K562 (cell line): ENCODE data around the gene SV2A. TPM values are rescaled to one million over a fixed set of nuclear protein-coding genes. Genes with fewer than 3 reads are reported as not detected.
A peak's percentile ranks its signal among the peaks of the same experiment; 100 is the strongest.

Experiments
- CCNT2 ChIP-seq: IDR thresholded peaks from 2 replicates; pipeline ENCODE4 v1.6.1; 2011; ENCODE audit warnings: borderline replicate concordance, low read depth, mild to moderate bottlenecking, moderate library complexity, mixed read lengths, low read length; ENCODE audit not compliant: insufficient read length; ENCODE audit errors: extremely low read depth
- FOSL1 ChIP-seq: fragments of 200-800 bp; sonication (Bioruptor generic); conservative IDR thresholded peaks from 2 replicates; pipeline ENCODE4 v1.6.1; 2016; ENCODE audit warnings: missing genetic modification characterization, missing compliant biosample characterization
- FOXJ3 ChIP-seq: sonication (generic); formaldehyde crosslinking; IDR thresholded peaks from 2 replicates; pipeline ENCODE4 v1.4.0; 2020; ENCODE audit warnings: mild to moderate bottlenecking, missing genetic modification reagents
- FOXK2 ChIP-seq, 2 experiments: fragments of 450-650 bp; IDR thresholded peaks in 1 of 2; conservative IDR thresholded peaks in 1 of 2; 2 replicates each; pipeline ENCODE4 v1.6.1; 2016; ENCODE audit warnings: low read depth in 2 of 2, mild to moderate bottlenecking in 1 of 2
- ID3 ChIP-seq, 2 experiments: fragments of 250-450 bp in 1 of 2; fragments of 450-650 bp in 1 of 2; sonication (Bioruptor Pico) in 1 of 2; IDR thresholded peaks; 2 replicates each; pipeline versions ENCODE4 v1.6.1 to v1.8.0; 2016 to 2021; ENCODE audit warnings: mild to moderate bottlenecking in 2 of 2, moderate library complexity in 2 of 2, missing compliant biosample characterization in 1 of 2, missing genetic modification characterization in 1 of 2
- L3MBTL2 ChIP-seq: fragments of 450-650 bp; IDR thresholded peaks from 2 replicates; pipeline ENCODE4 v1.6.1; 2016; ENCODE audit warnings: mild to moderate bottlenecking, moderate library complexity
- MEF2D ChIP-seq: conservative IDR thresholded peaks from 2 replicates; pipeline ENCODE4 v1.6.1; 2016; ENCODE audit warnings: low read depth, missing genetic modification characterization, missing compliant biosample characterization
- PCBP1 ChIP-seq: fragments of 200-400 bp; formaldehyde crosslinking; IDR thresholded peaks from 2 replicates; pipeline ENCODE4 v1.6.1; 2018; ENCODE audit warnings: mild to moderate bottlenecking, low read depth, low read length; ENCODE audit not compliant: poor library complexity, severe bottlenecking
- SAFB ChIP-seq: fragments of 200-400 bp; formaldehyde crosslinking; IDR thresholded peaks from 2 replicates; pipeline ENCODE4 v1.6.1; 2017; ENCODE audit warnings: low read depth, low read length, borderline replicate concordance
- SNIP1 ChIP-seq: fragments of 450-650 bp; IDR thresholded peaks from 2 replicates; pipeline ENCODE4 v1.7.1; 2017; ENCODE audit warnings: low read depth, mild to moderate bottlenecking
- SRSF9 ChIP-seq: fragments of 200-400 bp; formaldehyde crosslinking; IDR thresholded peaks from 2 replicates; pipeline ENCODE4 v1.6.1; 2017; ENCODE audit warnings: low read depth, low read length, borderline replicate concordance
- TCF3 ChIP-seq: sonication (generic); formaldehyde crosslinking; IDR thresholded peaks from 2 replicates; pipeline ENCODE4 v1.4.0; 2020; ENCODE audit warnings: mild to moderate bottlenecking, missing genetic modification reagents
- TFAM ChIP-seq: fragments of 250-450 bp; sonication (Bioruptor Pico); conservative IDR thresholded peaks from 2 replicates; pipeline ENCODE4 v1.5.0; 2021; ENCODE audit warnings: mild to moderate bottlenecking, moderate library complexity
- ZNF165 ChIP-seq: fragments of 250-450 bp; sonication (Bioruptor Pico); IDR thresholded peaks from 2 replicates; pipeline ENCODE4 v1.4.0; 2020; ENCODE audit warnings: borderline replicate concordance
- ZNF274 ChIP-seq: IDR thresholded peaks from 2 replicates; pipeline ENCODE4 v1.6.1; 2011; ENCODE audit warnings: low read depth, mild to moderate bottlenecking, low read length, moderate library complexity, borderline replicate concordance
- polyA plus RNA-seq, 8 experiments: library from polyadenylated mRNA; depleted of rRNA in 4 of 8; stranded (reverse) in 5 of 8; unstranded in 3 of 8; fragments of >200 nt; fragmentation: Nextera tagmentation in 2 of 8; fragmentation: Illumina TruSeq in 1 of 8; extraction: Ambion mirVana in 2 of 8; extraction: Trizol in 1 of 8; gene quantifications; 2 replicates each; pipeline versions ENCODE4 v1.2.1 to v1.2.3, GENCODE V29; 2011 to 2014; ENCODE audit warnings: inconsistent platforms in 1 of 8, missing spikeins in 1 of 8
- total RNA-seq, 7 experiments: library from RNA; depleted of rRNA in 6 of 7; stranded (reverse); fragments of >200 nt in 6 of 7; fragmentation: Illumina TruSeq in 2 of 7; extraction: Trizol in 2 of 7; gene quantifications; 2 replicates each; pipeline versions ENCODE4 v1.2.1 to v1.2.3, GENCODE V29; 2011 to 2021; ENCODE audit warnings: low replicate concordance in 1 of 7
- TF ChIP-seq, protein P1 (sequence below), 2 experiments: IDR thresholded peaks in 1 of 2; conservative IDR thresholded peaks in 1 of 2; 2 replicates each; pipeline ENCODE4 v1.6.1; 2016; ENCODE audit warnings: low read depth in 2 of 2, mild to moderate bottlenecking in 1 of 2, missing compliant biosample characterization in 1 of 2, missing genetic modification characterization in 1 of 2, moderate library complexity in 1 of 2
- TF ChIP-seq, protein P2 (sequence below), 2 experiments: fragments of 450-650 bp in 1 of 2; IDR thresholded peaks; 2 replicates each; pipeline ENCODE4 v1.6.1; 2011 to 2017; ENCODE audit warnings: low read depth in 2 of 2, antibody characterized with exemption in 1 of 2, borderline replicate concordance in 1 of 2, low read length in 1 of 2, mild to moderate bottlenecking in 1 of 2, mixed read lengths in 1 of 2; ENCODE audit not compliant: control insufficient read depth in 1 of 2
- TF ChIP-seq, protein P3 (sequence below): fragments of 450-650 bp; formaldehyde crosslinking; IDR thresholded peaks from 2 replicates; pipeline ENCODE4 v1.4.0; 2022; ENCODE audit warnings: mild to moderate bottlenecking, moderate library complexity

The SV2A gene
- total and polyA plus RNA-seq, 9 of the 15 experiments (the other 6 are each of a cell fraction or from before 2014, with no cell fraction given) = 0.07 to 0.22 (median 0.11) TPM; not detected in 1

DNA sequence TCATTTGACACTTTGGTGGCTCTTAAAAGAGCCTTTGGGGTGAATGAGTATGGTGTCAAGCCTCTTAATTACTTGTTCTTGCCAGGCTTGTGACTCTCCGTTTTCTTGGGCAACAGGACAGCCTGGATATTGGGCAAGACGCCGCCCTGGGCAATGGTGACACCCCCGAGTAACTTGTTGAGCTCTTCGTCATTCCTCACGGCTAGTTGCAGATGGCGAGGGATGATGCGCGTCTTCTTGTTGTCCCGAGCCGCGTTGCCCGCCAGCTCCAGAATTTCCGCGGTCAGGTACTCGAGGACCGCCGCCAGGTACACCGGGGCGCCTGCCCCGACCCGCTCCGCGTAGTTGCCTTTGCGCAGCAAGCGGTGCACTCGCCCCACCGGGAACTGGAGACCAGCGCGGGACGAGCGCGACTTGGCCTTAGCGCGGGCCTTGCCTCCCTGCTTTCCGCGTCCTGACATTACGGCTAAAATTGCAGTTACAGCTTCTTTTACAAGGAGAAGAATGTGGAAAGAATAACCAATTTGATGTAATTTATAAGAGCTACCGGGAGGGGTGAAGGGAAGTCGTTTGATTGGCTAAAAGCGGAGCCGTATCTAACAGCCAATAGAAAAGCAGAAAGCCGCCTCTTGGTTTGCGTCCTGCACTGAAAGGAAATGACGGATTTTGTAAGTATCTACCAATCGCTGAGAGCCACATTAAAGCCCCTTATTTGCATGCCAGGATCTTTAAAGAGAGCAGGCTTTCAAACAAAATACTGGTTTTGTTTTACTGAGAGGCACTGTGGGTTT is 30.0 kb downstream of the SV2A start (continued):
- TF ChIP-seq, protein P1, sequence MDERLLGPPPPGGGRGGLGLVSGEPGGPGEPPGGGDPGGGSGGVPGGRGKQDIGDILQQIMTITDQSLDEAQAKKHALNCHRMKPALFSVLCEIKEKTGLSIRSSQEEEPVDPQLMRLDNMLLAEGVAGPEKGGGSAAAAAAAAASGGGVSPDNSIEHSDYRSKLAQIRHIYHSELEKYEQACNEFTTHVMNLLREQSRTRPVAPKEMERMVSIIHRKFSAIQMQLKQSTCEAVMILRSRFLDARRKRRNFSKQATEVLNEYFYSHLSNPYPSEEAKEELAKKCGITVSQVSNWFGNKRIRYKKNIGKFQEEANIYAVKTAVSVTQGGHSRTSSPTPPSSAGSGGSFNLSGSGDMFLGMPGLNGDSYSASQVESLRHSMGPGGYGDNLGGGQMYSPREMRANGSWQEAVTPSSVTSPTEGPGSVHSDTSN (CRISPR knock-in tag; IDR thresholded peaks at IDR 0.05; ENCODE audit: low read depth) = no peak
- TF ChIP-seq, protein P1 (tag; conservative IDR thresholded peaks at IDR 0.05; ENCODE audit: low read depth) = no peak
- TF ChIP-seq, protein P2, sequence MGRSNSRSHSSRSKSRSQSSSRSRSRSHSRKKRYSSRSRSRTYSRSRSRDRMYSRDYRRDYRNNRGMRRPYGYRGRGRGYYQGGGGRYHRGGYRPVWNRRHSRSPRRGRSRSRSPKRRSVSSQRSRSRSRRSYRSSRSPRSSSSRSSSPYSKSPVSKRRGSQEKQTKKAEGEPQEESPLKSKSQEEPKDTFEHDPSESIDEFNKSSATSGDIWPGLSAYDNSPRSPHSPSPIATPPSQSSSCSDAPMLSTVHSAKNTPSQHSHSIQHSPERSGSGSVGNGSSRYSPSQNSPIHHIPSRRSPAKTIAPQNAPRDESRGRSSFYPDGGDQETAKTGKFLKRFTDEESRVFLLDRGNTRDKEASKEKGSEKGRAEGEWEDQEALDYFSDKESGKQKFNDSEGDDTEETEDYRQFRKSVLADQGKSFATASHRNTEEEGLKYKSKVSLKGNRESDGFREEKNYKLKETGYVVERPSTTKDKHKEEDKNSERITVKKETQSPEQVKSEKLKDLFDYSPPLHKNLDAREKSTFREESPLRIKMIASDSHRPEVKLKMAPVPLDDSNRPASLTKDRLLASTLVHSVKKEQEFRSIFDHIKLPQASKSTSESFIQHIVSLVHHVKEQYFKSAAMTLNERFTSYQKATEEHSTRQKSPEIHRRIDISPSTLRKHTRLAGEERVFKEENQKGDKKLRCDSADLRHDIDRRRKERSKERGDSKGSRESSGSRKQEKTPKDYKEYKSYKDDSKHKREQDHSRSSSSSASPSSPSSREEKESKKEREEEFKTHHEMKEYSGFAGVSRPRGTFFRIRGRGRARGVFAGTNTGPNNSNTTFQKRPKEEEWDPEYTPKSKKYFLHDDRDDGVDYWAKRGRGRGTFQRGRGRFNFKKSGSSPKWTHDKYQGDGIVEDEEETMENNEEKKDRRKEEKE (IDR thresholded peaks at IDR 0.05; ENCODE audit: borderline replicate concordance in 1 of 2, control insufficient read depth in 1 of 2, low read depth in 2 of 2, low read length in 1 of 2) = peak; percentile 57 to 89; a peak in 2 of 4 replicates
- TF ChIP-seq CCNT2 (peak; percentile 58), ZNF274 (no peak), SAFB (no peak; the same call in 1 of the 2 replicates), SRSF9 (no peak), FOXK2 (conservative IDR thresholded peaks at IDR 0.05 in 1 of 2, IDR thresholded peaks at IDR 0.05 in 1 of 2; ENCODE audit: low read depth in 2 of 2) (no peak), SNIP1 (no peak), PCBP1 (peak; percentile 93), L3MBTL2 (no peak), ID3 (CRISPR knock-in tag; IDR thresholded peaks at IDR 0.05) (no peak), ID3 (tag; IDR thresholded peaks at IDR 0.05) (0 out of 2 replicates have a peak, but pooled peaks have one; percentile 14), FOSL1 (tag) (no peak), TFAM (CRISPR knock-in tag) (no peak), FOXJ3 (CRISPR knock-in tag) (no peak), MEF2D (tag) (no peak), ZNF165 (CRISPR knock-in tag) (no peak), TCF3 (no peak)
- TF ChIP-seq, protein P3, sequence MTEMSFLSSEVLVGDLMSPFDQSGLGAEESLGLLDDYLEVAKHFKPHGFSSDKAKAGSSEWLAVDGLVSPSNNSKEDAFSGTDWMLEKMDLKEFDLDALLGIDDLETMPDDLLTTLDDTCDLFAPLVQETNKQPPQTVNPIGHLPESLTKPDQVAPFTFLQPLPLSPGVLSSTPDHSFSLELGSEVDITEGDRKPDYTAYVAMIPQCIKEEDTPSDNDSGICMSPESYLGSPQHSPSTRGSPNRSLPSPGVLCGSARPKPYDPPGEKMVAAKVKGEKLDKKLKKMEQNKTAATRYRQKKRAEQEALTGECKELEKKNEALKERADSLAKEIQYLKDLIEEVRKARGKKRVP = 0 out of 2 replicates have a peak, but pooled peaks have one; percentile 10
